Adipose tissue (tissue), 3 donors: ENCODE measurements around the gene RHD. TPM values are rescaled to one million over a fixed set of nuclear protein-coding genes. Genes with fewer than 3 reads are reported as not detected.
"Not testable (repeated sequence)": the region's sequence is repeated elsewhere in the genome, so short reads cannot be mapped to it uniquely, and the experiment has no call there.

Source experiments
- H3K27ac ChIP-seq: one replicate; pipeline ENCODE4 v1.5.1; 2013; ENCODE audit warnings: low read depth, low read length
- WGBS, 3 donors: extraction: QIAGEN DNeasy Blood & Tissue Kit; methylation state at CpG; one replicate each; pipeline ENCODE4 v1.1.7; 2013; 5-methylcytosine and 5-hydroxymethylcytosine counted together
- polyA plus RNA-seq, 3 donors: library from polyadenylated mRNA; stranded (reverse); fragments of 200-250 nt; gene quantifications; one replicate each; pipeline ENCODE4 v1.2.3, GENCODE V29; 2013
- donor health status: healthy with polysubstance abuse.
- donor health status: Bipolar disorder and iron deficiency.
- donor health status: healthy.

The RHD gene
- polyA plus RNA-seq, 3 donors = not detected

GRCh38 chr1:25255706-25256577, 16.4 kb upstream of the RHD start:
- WGBS, 3 donors = 78 to 90% (median 78%) methylated on average over 18 of the region's 18 CpGs
- no peak overlapping the region for H3K27ac ChIP-seq

- WGBS, 3 donors = 93 to 97% (median 94%) methylated on average over 5 of the region's 5 CpGs
- no peak overlapping the region for H3K27ac ChIP-seq
These were observed 15.7 kb upstream of the RHD start for GRCh38 chr1:25256578-25256965.

- no peak overlapping the region for H3K27ac ChIP-seq
- 62 to 69% (median 64%) methylated on average over 1 of the region's 1 CpG for WGBS, 3 donors
These were observed 15.1 kb upstream of the RHD start for GRCh38 chr1:25257196-25257595.

GRCh38 chr1:25259813-25260212, 12.5 kb upstream of the RHD start:
- H3K27ac ChIP-seq = not testable (repeated sequence)
- 32 to 67% (median 47%) methylated on average over 5 to 7 of the region's 7 CpGs for WGBS, 3 donors

- WGBS, 3 donors = 83 to 86% (median 84%) methylated on average over 3 of the region's 3 CpGs
- H3K27ac ChIP-seq = not testable (repeated sequence)
These were observed 12.0 kb upstream of the RHD start for GRCh38 chr1:25260336-25260735.

- H3K27ac ChIP-seq = not testable (repeated sequence)
- WGBS, 3 donors = 0 to 1% (median 1%) methylated on average over 11 to 17 of the region's 45 CpGs
These were observed 5.6 kb upstream of the RHD start for GRCh38 chr1:25266554-25267287.

- H3K27ac ChIP-seq = not testable (repeated sequence)
- 0% methylated on average over 34 to 37 of the region's 56 CpGs for WGBS, 3 donors
These were observed 4.8 kb upstream of the RHD start for GRCh38 chr1:25267288-25268142.

- 34 to 43% (median 37%) methylated on average over 14 of the region's 14 CpGs for WGBS, 3 donors
- not testable (repeated sequence) for H3K27ac ChIP-seq
These were observed 4.1 kb upstream of the RHD start for GRCh38 chr1:25268143-25268760.

GRCh38 chr1:25275648-25276047, 3.3 kb downstream of the RHD start:
- WGBS, 3 donors = 64 to 87% (median 87%) methylated on average over 4 of the region's 4 CpGs
- H3K27ac ChIP-seq = not testable (repeated sequence)

GRCh38 chr1:25277295-25277694, 5.0 kb downstream of the RHD start:
- WGBS, 3 donors = 85 to 92% (median 86%) methylated on average over 1 of the region's 1 CpG
- not testable (repeated sequence) for H3K27ac ChIP-seq

- H3K27ac ChIP-seq = not testable (repeated sequence)
- WGBS, 3 donors = 52 to 76% (median 72%) methylated on average over 2 of the region's 2 CpGs
These were observed 6.0 kb downstream of the RHD start for GRCh38 chr1:25278358-25278757.

GRCh38 chr1:25278790-25279189, 6.5 kb downstream of the RHD start:
- 42 to 52% (median 50%) methylated on average over 4 of the region's 8 CpGs for WGBS, 3 donors
- H3K27ac ChIP-seq = not testable (repeated sequence)

- WGBS, 3 donors = 57 to 71% (median 66%) methylated on average over 4 of the region's 5 CpGs
- not testable (repeated sequence) for H3K27ac ChIP-seq
These were observed 7.4 kb downstream of the RHD start for GRCh38 chr1:25279693-25280111.

GRCh38 chr1:25285862-25286261, 13.6 kb downstream of the RHD start:
- 67 to 90% (median 86%) methylated on average over 3 of the region's 3 CpGs for WGBS, 3 donors
- not testable (repeated sequence) for H3K27ac ChIP-seq

- whole genome bisulfite sequencing, 3 donors = 81 to 94% (median 88%) methylated on average over 3 to 4 of the region's 6 CpGs
- not testable (repeated sequence) for H3K27ac ChIP-seq
These were observed 14.9 kb downstream of the RHD start for GRCh38 chr1:25287164-25287563.

- 66 to 90% (median 88%) methylated on average over 2 to 3 of the region's 8 CpGs for whole genome bisulfite sequencing, 3 donors
- not testable (repeated sequence) for H3K27ac ChIP-seq
These were observed 16.3 kb downstream of the RHD start for GRCh38 chr1:25288573-25289101.

GRCh38 chr1:25290043-25290442, 17.7 kb downstream of the RHD start:
- WGBS, 3 donors = 14 to 26% (median 23%) methylated on average over 4 to 5 of the region's 6 CpGs
- H3K27ac ChIP-seq = not testable (repeated sequence)

GRCh38 chr1:25293426-25293825, 21.1 kb downstream of the RHD start:
- not testable (repeated sequence) for H3K27ac ChIP-seq

More at GRCh38 chr1:25293426-25293825, 21.1 kb downstream of the RHD start:
- 87 to 92% (median 89%) methylated on average over 2 of the region's 2 CpGs for WGBS, 3 donors
